PFSK-1 (cell line): ENCODE measurements around the gene CORO2A.

ENCODE experiments used
- FOXP2 ChIP-seq: optimal IDR thresholded peaks from 2 replicates; pipeline ENCODE3; 2011; ENCODE audit warnings: borderline replicate concordance, control low read depth, inconsistent platforms; ENCODE audit not compliant: insufficient read depth; ENCODE audit errors: extremely low read length, extremely low read depth
- POLR2AphosphoS5 ChIP-seq: IDR thresholded peaks from 2 replicates; pipeline ENCODE4 v1.6.1; 2012; ENCODE audit warnings: low read depth, mild to moderate bottlenecking, control low read depth, low read length, moderate library complexity
- REST ChIP-seq, 2 experiments: IDR thresholded peaks; 2 replicates each; pipeline versions ENCODE4 v1.6.1 to v1.8.0; 2011 to 2012; ENCODE audit warnings: low read depth in 2 of 2, low read length in 2 of 2, control low read depth in 1 of 2, inconsistent platforms in 1 of 2, mild to moderate bottlenecking in 1 of 2, moderate library complexity in 1 of 2; ENCODE audit not compliant: insufficient read depth in 1 of 2
- SIN3A ChIP-seq: IDR thresholded peaks from 2 replicates; pipeline ENCODE4 v1.6.1; 2012; ENCODE audit warnings: mild to moderate bottlenecking, low read length, moderate library complexity, borderline replicate concordance; ENCODE audit not compliant: insufficient read depth
- TAF1 ChIP-seq: IDR thresholded peaks from 2 replicates; pipeline ENCODE4 v1.6.1; 2012; ENCODE audit warnings: low read length, control low read depth, borderline replicate concordance; ENCODE audit not compliant: insufficient read depth

GRCh38 chr9:98209530-98209929, 17.1 kb upstream of the CORO2A start:
- TF ChIP-seq REST (IDR thresholded peaks at IDR 0.05; ENCODE audit: insufficient read depth in 1 of 2, low read depth in 2 of 2, low read length in 2 of 2), result no peak
- no peak for TF ChIP-seq POLR2AphosphoS5
- TF ChIP-seq TAF1, result no peak
- TF ChIP-seq SIN3A, result no peak
- TF ChIP-seq FOXP2, result no peak
